C4-2B (cell line): ENCODE data around the gene PIP5K1C.

Source experiments
- ZFX ChIP-seq: fragments of 450-650 bp; IDR thresholded peaks from 2 replicates; pipeline ENCODE4 v1.6.1; 2017
- TF ChIP-seq, protein P1 (sequence below): fragments of 450-650 bp; conservative IDR thresholded peaks from 2 replicates; pipeline ENCODE4 v1.5.1; 2017; ENCODE audit warnings: mild to moderate bottlenecking

- TF ChIP-seq, protein P1, sequence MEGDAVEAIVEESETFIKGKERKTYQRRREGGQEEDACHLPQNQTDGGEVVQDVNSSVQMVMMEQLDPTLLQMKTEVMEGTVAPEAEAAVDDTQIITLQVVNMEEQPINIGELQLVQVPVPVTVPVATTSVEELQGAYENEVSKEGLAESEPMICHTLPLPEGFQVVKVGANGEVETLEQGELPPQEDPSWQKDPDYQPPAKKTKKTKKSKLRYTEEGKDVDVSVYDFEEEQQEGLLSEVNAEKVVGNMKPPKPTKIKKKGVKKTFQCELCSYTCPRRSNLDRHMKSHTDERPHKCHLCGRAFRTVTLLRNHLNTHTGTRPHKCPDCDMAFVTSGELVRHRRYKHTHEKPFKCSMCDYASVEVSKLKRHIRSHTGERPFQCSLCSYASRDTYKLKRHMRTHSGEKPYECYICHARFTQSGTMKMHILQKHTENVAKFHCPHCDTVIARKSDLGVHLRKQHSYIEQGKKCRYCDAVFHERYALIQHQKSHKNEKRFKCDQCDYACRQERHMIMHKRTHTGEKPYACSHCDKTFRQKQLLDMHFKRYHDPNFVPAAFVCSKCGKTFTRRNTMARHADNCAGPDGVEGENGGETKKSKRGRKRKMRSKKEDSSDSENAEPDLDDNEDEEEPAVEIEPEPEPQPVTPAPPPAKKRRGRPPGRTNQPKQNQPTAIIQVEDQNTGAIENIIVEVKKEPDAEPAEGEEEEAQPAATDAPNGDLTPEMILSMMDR, result no peak
- TF ChIP-seq ZFX, result no peak
Observed at GRCh38 chr19:3617463-3617862, 82.8 kb downstream of the PIP5K1C start.
